ENCODE results near the gene AARS2. TPM values are rescaled to one million over a fixed set of nuclear protein-coding genes. Genes with fewer than 3 reads are reported as not detected.

AARS2 gene
- total RNA-seq, 2 donors from 2014 or later, result 12.3 to 15.2 TPM

DNA sequence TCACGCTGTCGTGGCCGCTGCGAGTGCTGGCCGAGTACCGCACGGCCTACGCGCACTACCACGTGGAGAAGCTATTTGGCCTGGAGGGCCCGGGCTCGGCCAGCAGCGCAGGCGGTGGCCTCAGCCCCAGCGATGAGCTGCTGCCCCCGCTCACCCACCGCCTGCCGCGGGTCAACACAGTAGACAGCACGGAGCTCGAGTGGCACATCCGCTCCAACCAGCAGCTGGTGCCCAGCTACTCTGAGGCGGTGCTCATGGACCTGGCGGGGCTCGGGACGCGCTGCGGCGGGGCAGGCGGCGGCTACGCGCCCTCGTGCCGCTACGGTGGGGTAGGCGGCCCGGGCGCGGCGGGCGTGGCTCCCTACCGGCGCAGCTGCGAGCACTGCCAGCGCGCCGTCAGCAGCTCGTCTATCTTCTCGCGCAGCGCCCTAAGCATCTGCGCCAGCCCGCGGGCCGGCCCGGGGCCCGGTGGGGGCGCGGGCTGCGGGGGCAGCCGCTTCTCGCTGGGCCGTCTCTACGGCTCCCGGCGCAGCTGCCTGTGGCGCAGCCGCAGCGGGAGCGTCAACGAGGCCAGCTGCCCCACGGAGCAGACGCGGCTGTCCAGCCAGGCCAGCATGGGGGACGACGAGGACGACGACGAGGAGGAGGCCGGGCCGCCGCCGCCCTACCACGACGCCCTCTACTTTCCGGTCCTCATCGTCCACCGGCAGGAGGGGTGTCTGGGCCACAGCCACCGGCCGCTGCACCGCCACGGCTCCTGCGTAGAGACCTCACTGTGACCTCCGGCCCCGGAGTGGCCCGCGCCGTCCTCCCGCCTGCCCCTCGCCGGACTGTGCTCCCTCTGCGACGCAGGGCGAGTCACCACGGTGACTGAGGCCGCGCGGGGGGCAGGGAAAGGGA is 37.1 kb downstream of the AARS2 start:
- H3K4me1 Mint-ChIP-seq (ENCODE audit: low read depth), result peaks cover 7% of the 10 kb centered on the region
- H3K36me3 Mint-ChIP-seq (ENCODE audit: insufficient read depth in 2 of 2), result no peaks in the 10 kb centered on the region
- H3K4me3 Mint-ChIP-seq, result peak overlapping the region in 1 of 2 donors; percentile 40
- no peaks in the 10 kb centered on the region for H3K9me3 Mint-ChIP-seq
- ATAC-seq (replicated peaks in 1 of 2) (peak; percentile 61 to 70), DNase-seq (no peak)
- no peak overlapping the region for H3K27ac Mint-ChIP-seq
- peaks cover 67% of the 10 kb centered on the region for H3K27me3 Mint-ChIP-seq (ENCODE audit: low read depth)

DNA sequence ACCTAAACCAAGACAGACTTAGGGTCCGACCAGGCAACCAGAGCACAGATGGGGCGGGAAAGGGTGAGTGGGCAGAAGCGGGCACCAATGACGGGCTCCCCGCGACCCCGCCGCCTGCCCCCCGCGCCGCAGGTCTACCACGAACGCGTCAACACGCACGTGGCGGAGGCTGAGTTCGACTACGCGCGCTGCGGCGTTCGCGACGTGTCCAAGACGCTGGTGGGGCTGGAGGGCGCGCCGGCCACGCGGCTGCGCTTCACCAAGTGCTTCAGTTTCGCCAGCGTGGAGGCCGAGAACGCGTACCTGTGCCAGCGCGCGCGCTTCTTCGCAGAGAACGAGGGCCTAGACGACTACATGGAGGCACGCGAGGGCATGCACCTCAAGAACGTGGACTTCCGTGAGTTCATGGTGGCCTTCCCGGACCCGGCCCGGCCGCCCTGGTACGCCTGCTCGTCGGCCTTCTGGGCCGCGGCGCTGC is 37.8 kb downstream of the AARS2 start:
- H3K9me3 Mint-ChIP-seq, result no peaks in the 10 kb centered on the region
- no peak for ATAC-seq (replicated peaks in 1 of 2)

DNA sequence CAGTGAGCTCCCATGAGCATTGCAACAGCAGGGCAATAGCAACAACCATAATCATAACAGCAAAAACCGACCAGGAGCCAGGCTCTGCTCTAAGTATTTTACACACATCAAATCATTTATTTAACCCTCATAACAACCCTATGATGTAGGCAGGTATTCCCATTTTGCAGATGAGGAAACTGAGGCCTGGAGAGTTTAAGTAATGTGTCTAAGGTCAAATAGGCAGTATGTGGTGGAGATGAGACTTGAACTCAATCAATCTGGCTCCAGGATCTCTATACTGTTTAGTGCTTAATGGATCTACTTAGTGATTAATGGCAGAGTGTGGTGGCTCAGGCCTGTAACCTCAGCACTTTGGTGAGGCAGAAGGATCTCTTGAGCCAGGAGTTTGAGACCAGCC is 39.5 kb downstream of the AARS2 start:
- DNase-seq (no peak), ATAC-seq (replicated peaks in 1 of 2) (no peak)
- Mint-ChIP-seq H3K4me1 (ENCODE audit: low read depth) (peaks cover 15% of the 10 kb centered on the region), H3K9me3 (no peaks in the 10 kb centered on the region), H3K27me3 (ENCODE audit: low read depth) (peaks cover 74% of the 10 kb centered on the region), H3K36me3 (ENCODE audit: insufficient read depth in 2 of 2) (no peaks in the 10 kb centered on the region), H3K27ac (no peak overlapping the region), H3K4me3 (no peak overlapping the region)

More for the DNA sequence above, 37.8 kb downstream of the AARS2 start:
- Mint-ChIP-seq H3K4me3 (peak overlapping the region in 1 of 2 donors; percentile 40), H3K36me3 (ENCODE audit: insufficient read depth in 2 of 2) (no peaks in the 10 kb centered on the region), H3K27me3 (ENCODE audit: low read depth) (peaks cover 68% of the 10 kb centered on the region), H3K27ac (no peak overlapping the region), H3K4me1 (ENCODE audit: low read depth) (peaks cover 4% of the 10 kb centered on the region)
- DNase-seq, result no peak

DNA sequence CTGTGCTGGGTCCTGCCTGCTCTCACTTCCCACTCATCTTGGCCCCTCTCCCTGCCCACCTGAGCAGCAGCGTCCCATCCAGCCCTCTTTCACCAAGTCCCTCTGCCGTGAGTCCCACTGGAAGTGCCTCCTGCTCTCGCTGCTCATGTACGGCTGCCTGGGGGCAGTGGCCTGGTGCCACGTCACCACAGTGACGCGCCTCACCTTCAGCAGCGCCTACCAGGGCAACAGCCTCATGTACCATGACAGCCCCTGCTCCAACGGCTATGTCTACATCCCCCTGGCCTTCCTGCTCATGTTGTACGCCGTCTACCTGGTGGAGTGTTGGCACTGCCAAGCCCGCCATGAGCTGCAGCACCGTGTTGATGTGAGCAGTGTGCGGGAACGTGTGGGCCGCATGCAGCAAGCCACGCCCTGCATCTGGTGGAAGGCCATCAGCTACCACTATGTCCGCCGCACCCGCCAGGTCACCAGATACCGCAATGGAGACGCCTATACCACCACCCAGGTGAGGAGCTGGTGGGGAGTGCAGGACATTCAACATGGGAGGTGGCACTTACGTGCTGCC is 40.1 kb downstream of the AARS2 start:
- no peak for DNase-seq
- Mint-ChIP-seq H3K9me3 (no peaks in the 10 kb centered on the region), H3K4me3 (no peak overlapping the region), H3K4me1 (ENCODE audit: low read depth) (peaks cover 17% of the 10 kb centered on the region), H3K27me3 (ENCODE audit: low read depth) (peaks cover 74% of the 10 kb centered on the region), H3K27ac (no peak overlapping the region), H3K36me3 (ENCODE audit: insufficient read depth in 2 of 2) (no peaks in the 10 kb centered on the region)
- no peak for ATAC-seq (replicated peaks in 1 of 2)

DNA sequence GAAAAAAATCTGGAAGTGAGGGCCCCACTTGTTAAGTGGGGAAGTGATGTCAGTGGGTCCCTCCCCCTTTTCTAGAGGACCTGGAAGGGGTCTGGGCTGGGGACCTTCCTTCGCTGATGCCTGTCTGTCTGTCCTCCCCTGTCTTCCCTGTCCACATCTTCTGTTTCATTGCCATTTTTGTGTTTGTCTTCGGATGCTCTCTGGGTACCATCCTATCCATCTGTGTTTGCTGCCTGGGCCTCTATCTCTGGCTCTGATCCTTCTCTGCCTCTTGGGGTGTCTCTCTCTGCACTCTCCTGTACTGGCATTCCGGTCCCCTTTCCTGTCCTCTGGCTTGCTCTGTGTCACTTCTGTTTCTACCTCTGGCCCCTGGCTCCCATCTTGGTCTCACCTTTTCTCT is 40.6 kb downstream of the AARS2 start:
- no peak overlapping the region for H3K4me3 Mint-ChIP-seq
- DNase-seq (no peak), ATAC-seq (replicated peaks in 1 of 2) (no peak)
- H3K4me1 Mint-ChIP-seq (ENCODE audit: low read depth), result peaks cover 21% of the 10 kb centered on the region
- H3K9me3 Mint-ChIP-seq, result no peaks in the 10 kb centered on the region
- H3K36me3 Mint-ChIP-seq (ENCODE audit: insufficient read depth in 2 of 2), result no peaks in the 10 kb centered on the region
- H3K27ac Mint-ChIP-seq, result no peak overlapping the region
- H3K27me3 Mint-ChIP-seq (ENCODE audit: low read depth), result peaks cover 74% of the 10 kb centered on the region

DNA sequence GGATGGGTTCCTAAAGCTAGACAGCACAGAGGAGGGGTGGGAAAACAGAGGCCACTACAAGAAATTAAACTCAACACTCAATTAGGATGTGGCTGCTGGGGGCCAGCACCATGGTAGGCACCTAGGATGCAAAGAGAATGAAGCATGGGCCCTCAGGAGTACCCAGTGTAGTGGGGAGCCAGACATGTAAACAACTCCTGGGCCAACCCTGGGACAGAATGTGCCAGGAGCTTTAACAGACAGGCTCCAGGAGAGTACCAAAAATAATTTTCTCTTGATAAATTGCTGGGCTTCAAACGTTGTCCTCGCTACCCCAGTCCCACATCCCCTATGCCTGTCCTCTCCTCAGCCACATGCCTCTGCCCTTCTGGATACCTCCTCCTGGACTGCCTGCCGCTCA is 41.2 kb downstream of the AARS2 start:
- no peak for ATAC-seq (replicated peaks in 1 of 2)
- no peak for DNase-seq
- no peaks in the 10 kb centered on the region for H3K9me3 Mint-ChIP-seq
- H3K4me3 Mint-ChIP-seq, result no peak overlapping the region
- no peak overlapping the region for H3K27ac Mint-ChIP-seq
- H3K27me3 Mint-ChIP-seq (ENCODE audit: low read depth), result peaks cover 74% of the 10 kb centered on the region
- H3K36me3 Mint-ChIP-seq (ENCODE audit: insufficient read depth in 2 of 2), result no peaks in the 10 kb centered on the region
- H3K4me1 Mint-ChIP-seq (ENCODE audit: low read depth), result peaks cover 28% of the 10 kb centered on the region

DNA sequence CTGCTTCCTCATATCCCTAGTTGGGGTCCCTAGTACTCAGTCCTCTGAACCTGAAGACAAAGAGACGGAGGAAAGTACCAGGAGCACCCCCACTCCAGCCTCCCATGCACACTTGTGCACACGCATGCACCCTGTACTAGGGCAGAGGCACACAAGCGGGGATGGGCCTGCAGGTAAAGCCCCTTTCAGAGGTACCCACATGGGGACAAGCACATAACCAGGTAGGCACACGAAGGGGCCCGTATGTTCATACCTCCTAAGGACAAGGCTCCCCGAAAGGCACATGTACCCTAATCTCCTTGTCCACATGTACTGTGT is 41.8 kb downstream of the AARS2 start:
- H3K36me3 Mint-ChIP-seq (ENCODE audit: insufficient read depth in 2 of 2), result no peaks in the 10 kb centered on the region
- H3K27ac Mint-ChIP-seq, result no peak overlapping the region
- peaks cover 33% of the 10 kb centered on the region for H3K4me1 Mint-ChIP-seq (ENCODE audit: low read depth)
- H3K9me3 Mint-ChIP-seq, result no peaks in the 10 kb centered on the region
- peaks cover 74% of the 10 kb centered on the region for H3K27me3 Mint-ChIP-seq (ENCODE audit: low read depth)
- no peak for DNase-seq
- ATAC-seq (replicated peaks in 1 of 2), result no peak
- peak overlapping the region; percentile 10 to 70 for H3K4me3 Mint-ChIP-seq

DNA sequence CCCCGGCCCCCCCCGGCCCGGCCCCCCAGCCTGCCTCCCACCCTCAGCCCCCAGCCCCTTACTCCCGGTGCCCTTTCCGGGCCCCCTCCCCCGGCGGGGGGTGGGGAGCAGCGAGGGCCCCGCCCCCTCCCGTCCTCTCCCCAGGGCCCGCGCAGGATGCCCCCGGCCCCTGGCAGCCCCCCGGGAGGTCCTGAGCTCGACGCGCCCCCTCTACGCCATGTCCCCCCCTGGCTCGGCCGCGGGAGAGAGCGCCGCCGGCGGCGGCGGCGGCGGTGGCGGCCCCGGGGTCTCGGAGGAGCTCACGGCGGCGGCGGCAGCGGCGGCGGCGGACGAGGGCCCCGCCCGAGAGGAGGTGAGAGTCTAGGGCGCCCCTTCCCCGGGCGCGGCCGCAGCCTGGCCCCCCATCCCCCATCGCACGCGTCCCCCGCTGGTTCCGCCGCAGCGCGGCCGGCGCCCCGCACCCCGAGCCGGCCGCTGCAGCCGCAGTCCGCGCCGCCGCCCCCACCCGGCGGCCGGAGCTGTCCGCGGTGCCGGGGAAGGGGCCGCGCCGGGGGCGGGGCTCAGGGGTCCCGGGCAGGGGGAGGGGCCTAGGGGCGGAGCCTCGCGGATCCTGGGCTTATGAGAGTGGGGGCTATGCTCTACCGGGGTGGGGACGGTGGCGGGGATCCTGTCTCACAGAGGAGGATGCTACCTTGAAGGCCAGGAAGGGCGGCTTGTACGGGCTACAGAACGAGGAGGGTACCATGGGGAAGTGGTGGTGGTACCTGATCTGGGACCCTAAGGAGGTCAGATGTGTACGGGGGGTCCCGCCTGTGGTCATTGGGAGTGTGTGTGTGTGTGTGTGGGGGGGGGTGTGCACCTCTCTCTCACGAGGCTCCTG is 42.4 kb downstream of the AARS2 start:
- Mint-ChIP-seq H3K4me3 (peak overlapping the region; percentile 51 to 70), H3K27me3 (ENCODE audit: low read depth) (peaks cover 74% of the 10 kb centered on the region), H3K36me3 (ENCODE audit: insufficient read depth in 2 of 2) (no peaks in the 10 kb centered on the region), H3K4me1 (ENCODE audit: low read depth) (peaks cover 39% of the 10 kb centered on the region), H3K9me3 (no peaks in the 10 kb centered on the region), H3K27ac (no peak overlapping the region)
- no peak for DNase-seq
- no peak for ATAC-seq (replicated peaks in 1 of 2)

DNA sequence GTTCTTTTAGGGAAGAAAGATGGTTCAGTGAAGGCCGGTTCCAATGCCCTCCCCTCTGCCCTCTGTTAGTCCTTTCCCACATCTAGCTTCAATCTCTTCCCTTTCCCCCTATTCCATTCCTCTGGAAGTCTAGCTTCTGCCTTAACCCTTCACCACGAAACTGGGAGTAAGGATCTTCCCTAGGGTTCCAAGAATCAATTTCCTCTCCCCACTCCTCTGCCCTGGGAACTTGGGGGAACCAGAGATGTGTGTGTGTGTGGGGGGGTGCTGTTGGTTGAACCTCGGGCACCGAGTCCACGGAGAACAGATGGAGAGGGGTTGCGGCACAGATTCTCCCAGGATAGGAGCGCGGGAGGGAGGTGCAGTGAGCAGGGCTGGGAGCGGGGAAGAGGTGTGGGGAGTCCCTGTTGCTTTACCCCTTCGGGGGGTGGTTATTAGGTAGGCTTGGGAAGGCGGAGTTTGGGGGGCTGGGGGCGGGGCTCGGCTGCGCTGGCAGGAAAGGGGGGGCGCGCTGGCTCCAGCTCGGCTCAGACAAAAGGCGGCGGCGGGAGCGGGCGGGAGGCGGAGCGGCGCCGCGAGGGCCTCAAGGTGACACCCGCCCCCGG is 43.1 kb downstream of the AARS2 start, which contains the start of gene TMEM151B:
TSS of gene TMEM151B (plus strand) at position 530 of the 605 bp plus-strand sequence. CDS start 293 bp downstream, outside the sequence.
- Mint-ChIP-seq H3K4me1 (ENCODE audit: low read depth) (peaks cover 41% of the 10 kb centered on the region), H3K4me3 (peak within 1 kb of the TSS; percentile 53 to 75), H3K27ac (no peak within 1 kb of the TSS), H3K36me3 (ENCODE audit: insufficient read depth in 2 of 2) (peaks cover 0 to 2% of the 10 kb centered on the region in 2 donors), H3K9me3 (no peaks in the 10 kb centered on the region), H3K27me3 (ENCODE audit: low read depth) (peaks cover 74% of the 10 kb centered on the region)
- ATAC-seq (replicated peaks in 1 of 2), result no peak
- DNase-seq, result no peak

DNA sequence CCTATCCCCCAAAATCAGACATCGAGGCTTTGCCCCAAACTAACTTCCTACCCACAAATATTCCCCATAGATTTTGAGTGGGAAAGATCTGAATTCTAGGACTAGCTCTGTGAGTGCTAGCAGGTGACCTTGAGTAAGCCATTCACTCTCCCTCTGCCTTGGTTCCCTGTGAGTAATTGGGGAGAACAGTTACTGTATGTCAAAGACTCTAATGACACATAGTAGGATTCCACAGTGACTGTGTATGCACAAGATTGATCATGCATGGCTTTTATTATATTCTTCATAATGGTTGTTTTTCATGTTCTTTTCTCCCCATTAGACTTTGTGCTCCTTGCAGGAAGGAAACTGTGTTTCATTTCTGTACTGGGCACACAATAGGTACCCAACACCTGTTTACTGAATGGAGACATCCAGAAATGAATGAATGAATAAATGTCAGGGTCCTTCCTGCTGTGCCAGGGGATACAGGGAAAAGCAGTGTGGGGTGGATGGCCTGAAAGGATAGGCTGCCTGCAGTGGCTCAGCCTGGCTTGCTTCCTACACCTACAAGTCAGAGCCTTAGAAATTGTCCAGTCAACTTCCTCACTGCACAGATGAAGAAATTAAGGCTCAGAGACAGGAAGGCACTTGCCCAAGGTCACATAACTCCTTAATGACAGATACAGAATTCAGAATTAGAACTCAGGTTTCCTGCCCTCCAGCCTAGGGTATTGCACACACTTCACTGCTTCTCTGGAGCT is 43.8 kb downstream of the AARS2 start:
- Mint-ChIP-seq H3K4me3 (peak overlapping the region; percentile 53 to 75), H3K36me3 (ENCODE audit: insufficient read depth in 2 of 2) (peaks cover 5% of the 10 kb centered on the region in 2 donors), H3K4me1 (ENCODE audit: low read depth) (peaks cover 44% of the 10 kb centered on the region), H3K9me3 (no peaks in the 10 kb centered on the region), H3K27ac (no peak overlapping the region), H3K27me3 (ENCODE audit: low read depth) (peaks cover 68% of the 10 kb centered on the region)
- DNase-seq (no peak), ATAC-seq (replicated peaks in 1 of 2) (peak; percentile 57 to 59)

DNA sequence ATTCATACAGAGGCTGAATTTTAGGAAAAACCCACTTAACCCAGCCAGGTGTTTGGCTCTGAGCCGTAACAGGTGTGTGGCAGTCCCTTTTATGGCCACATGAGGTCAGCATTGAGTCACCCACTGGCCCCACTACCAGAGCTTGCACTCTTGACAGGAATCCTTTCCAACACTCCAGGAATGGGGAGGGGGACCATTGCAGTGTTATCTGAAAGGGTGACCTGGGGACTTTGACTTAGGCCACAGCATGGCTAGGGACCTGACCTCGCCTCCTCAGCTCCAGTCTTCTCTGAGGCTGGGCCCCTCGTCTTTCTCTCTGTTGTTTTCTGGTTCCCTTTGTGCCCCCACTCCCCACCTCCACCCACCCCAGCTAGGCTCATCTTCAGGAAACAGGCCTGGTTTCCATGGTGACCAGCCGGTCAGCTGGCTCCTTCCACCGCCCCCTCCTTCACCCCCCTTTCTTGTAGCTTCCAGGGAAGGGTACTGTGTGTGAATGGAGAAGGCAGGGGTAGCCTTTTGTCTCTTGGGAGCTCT is 45.0 kb downstream of the AARS2 start:
- Mint-ChIP-seq H3K36me3 (ENCODE audit: insufficient read depth in 2 of 2) (peaks cover 6 to 11% of the 10 kb centered on the region in 2 donors), H3K4me3 (no peak overlapping the region), H3K9me3 (no peaks in the 10 kb centered on the region), H3K27ac (peak overlapping the region; percentile 12), H3K4me1 (ENCODE audit: low read depth) (peaks cover 56% of the 10 kb centered on the region), H3K27me3 (ENCODE audit: low read depth) (peaks cover 58% of the 10 kb centered on the region)
- ATAC-seq (replicated peaks in 1 of 2) (no peak), DNase-seq (peak; percentile 62 to 71)

DNA sequence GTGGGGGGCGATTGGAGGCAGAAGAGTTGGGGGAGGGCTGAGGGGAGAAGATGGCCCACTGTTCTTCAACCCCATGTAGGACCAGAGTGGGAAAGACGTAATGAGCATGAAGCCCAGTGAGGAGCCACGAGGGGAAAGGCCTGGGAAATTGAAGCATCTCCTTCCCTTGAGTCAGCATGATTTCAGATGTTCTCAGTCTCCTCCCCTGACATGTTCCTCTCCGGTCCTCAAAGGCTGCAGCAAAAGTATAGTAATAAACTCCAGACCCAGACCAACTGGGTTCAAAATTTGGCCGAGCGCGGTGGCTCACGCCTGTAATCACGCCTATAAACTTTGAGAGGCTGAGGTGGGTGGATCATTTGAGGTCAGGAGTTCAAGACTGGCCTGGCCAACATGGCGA is 45.9 kb downstream of the AARS2 start:
- H3K36me3 Mint-ChIP-seq (ENCODE audit: insufficient read depth in 2 of 2), result peaks cover 6 to 11% of the 10 kb centered on the region in 2 donors
- no peak for ATAC-seq (replicated peaks in 1 of 2)
- H3K27me3 Mint-ChIP-seq (ENCODE audit: low read depth), result peaks cover 49% of the 10 kb centered on the region
- H3K4me1 Mint-ChIP-seq (ENCODE audit: low read depth), result peaks cover 65% of the 10 kb centered on the region
- H3K4me3 Mint-ChIP-seq, result no peak overlapping the region
- no peak overlapping the region for H3K27ac Mint-ChIP-seq
- DNase-seq, result no peak
- no peaks in the 10 kb centered on the region for H3K9me3 Mint-ChIP-seq
